OCI-LY3 (cell line): ENCODE measurements around the gene ARHGAP10.

ENCODE experiments used
- EZH2phosphoT487 ChIP-seq: fragments of 200-600 bp; shearing (Covaris generic); IDR thresholded peaks from 2 replicates; pipeline ENCODE4 v1.6.1; 2018; ENCODE audit warnings: antibody characterized with exemption, mixed run types, low read depth
- TF ChIP-seq, protein P1 (sequence below): fragments of 200-600, 300-600 bp; sonication (generic); IDR thresholded peaks from 2 replicates; pipeline ENCODE4 v1.5.1; 2014; ENCODE audit warnings: antibody characterized with exemption, low read length, low read depth

DNA sequence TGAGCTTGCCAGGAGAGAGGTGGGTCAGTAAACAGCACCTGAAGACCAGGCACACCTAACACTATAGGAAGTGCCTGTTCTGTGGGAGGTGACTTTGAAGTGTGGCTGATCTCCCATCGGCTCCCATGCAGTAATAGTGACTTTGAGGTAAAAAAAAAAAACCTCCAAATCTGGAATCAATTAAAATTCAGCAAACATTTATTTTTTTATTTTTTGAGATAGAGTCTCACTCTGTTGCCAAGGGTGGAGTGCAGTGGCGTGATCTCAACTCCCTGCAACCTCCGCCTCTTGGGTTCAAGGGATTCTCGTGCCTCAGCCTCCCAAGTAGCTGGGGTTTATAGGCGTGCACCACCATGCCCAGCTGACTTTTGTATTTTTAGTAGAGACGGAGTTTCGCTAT is 32.4 kb downstream of the ARHGAP10 start:
- TF ChIP-seq, protein P1, sequence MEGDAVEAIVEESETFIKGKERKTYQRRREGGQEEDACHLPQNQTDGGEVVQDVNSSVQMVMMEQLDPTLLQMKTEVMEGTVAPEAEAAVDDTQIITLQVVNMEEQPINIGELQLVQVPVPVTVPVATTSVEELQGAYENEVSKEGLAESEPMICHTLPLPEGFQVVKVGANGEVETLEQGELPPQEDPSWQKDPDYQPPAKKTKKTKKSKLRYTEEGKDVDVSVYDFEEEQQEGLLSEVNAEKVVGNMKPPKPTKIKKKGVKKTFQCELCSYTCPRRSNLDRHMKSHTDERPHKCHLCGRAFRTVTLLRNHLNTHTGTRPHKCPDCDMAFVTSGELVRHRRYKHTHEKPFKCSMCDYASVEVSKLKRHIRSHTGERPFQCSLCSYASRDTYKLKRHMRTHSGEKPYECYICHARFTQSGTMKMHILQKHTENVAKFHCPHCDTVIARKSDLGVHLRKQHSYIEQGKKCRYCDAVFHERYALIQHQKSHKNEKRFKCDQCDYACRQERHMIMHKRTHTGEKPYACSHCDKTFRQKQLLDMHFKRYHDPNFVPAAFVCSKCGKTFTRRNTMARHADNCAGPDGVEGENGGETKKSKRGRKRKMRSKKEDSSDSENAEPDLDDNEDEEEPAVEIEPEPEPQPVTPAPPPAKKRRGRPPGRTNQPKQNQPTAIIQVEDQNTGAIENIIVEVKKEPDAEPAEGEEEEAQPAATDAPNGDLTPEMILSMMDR: no peak
- no peak for TF ChIP-seq EZH2phosphoT487
